ENCODE results near the gene NOP10. TPM values are rescaled to one million over a fixed set of nuclear protein-coding genes. Genes with fewer than 3 reads are reported as not detected.

The NOP10 gene
- polyA plus RNA-seq, 3 donors = 107 to 275 (median 237) TPM

GRCh38 chr15:34336991-34337556 lies 5.9 kb downstream of the NOP10 start:
- whole genome bisulfite sequencing, 3 donors = 1 to 2% (median 2%) methylated on average over 25 to 26 of the region's 26 CpGs
- peak overlapping the region; percentile 47 for H3K27ac ChIP-seq (ENCODE audit: low read depth, low read length)

- H3K27ac ChIP-seq (ENCODE audit: low read depth, low read length) = no peak overlapping the region
- 77 to 79% (median 77%) methylated on average over 16 of the region's 16 CpGs for WGBS, 3 donors
Measured at GRCh38 chr15:34336231-34336990, 6.5 kb downstream of the NOP10 start.

- WGBS, 3 donors = 48 to 86% (median 49%) methylated on average over 3 of the region's 3 CpGs
- H3K27ac ChIP-seq (ENCODE audit: low read depth, low read length) = no peak overlapping the region
Measured at GRCh38 chr15:34335176-34336032, 7.5 kb downstream of the NOP10 start.

- 31 to 55% (median 44%) methylated on average over 4 of the region's 4 CpGs for WGBS, 3 donors
- H3K27ac ChIP-seq (ENCODE audit: low read depth, low read length) = no peak overlapping the region
Measured at GRCh38 chr15:34334672-34335071, 8.3 kb downstream of the NOP10 start.

- H3K27ac ChIP-seq (ENCODE audit: low read depth, low read length) = no peak overlapping the region
- WGBS, 3 donors = 93 to 98% (median 98%) methylated on average over 6 of the region's 6 CpGs
Measured at GRCh38 chr15:34332553-34333120, 10.3 kb downstream of the NOP10 start.

- no peak overlapping the region for H3K27ac ChIP-seq (ENCODE audit: low read depth, low read length)
- WGBS, 3 donors = 63 to 79% (median 67%) methylated on average over 2 of the region's 2 CpGs
Measured at GRCh38 chr15:34331809-34332208, 11.1 kb downstream of the NOP10 start.

- WGBS, 3 donors = 93 to 99% (median 96%) methylated on average over 5 of the region's 5 CpGs
- no peak overlapping the region for H3K27ac ChIP-seq (ENCODE audit: low read depth, low read length)
Measured at GRCh38 chr15:34330279-34330678, 12.7 kb downstream of the NOP10 start.

GRCh38 chr15:34329006-34329405 lies 13.9 kb downstream of the NOP10 start:
- 66 to 76% (median 67%) methylated on average over 2 of the region's 2 CpGs for WGBS, 3 donors
- H3K27ac ChIP-seq (ENCODE audit: low read depth, low read length) = no peak overlapping the region

GRCh38 chr15:34327906-34328305 lies 15.0 kb downstream of the NOP10 start:
- WGBS, 3 donors = 69 to 75% (median 71%) methylated on average over 4 of the region's 4 CpGs
- H3K27ac ChIP-seq (ENCODE audit: low read depth, low read length) = no peak overlapping the region

GRCh38 chr15:34325368-34325767 lies 17.6 kb downstream of the NOP10 start:
- no peak overlapping the region for H3K27ac ChIP-seq (ENCODE audit: low read depth, low read length)

- H3K27ac ChIP-seq (ENCODE audit: low read depth, low read length) = no peak overlapping the region
- 94 to 96% (median 95%) methylated on average over 1 of the region's 1 CpG for WGBS, 3 donors
Measured at GRCh38 chr15:34324933-34325332, 18.0 kb downstream of the NOP10 start.

- WGBS, 3 donors = 94 to 97% (median 96%) methylated on average over 10 of the region's 10 CpGs
- no peak overlapping the region for H3K27ac ChIP-seq (ENCODE audit: low read depth, low read length)
Measured at GRCh38 chr15:34323217-34323616, 19.7 kb downstream of the NOP10 start.

GRCh38 chr15:34318277-34319079 lies 24.5 kb downstream of the NOP10 start:
- WGBS, 3 donors = 2% methylated on average over 10 of the region's 10 CpGs

GRCh38 chr15:34314491-34315490 lies 28.1 kb downstream of the NOP10 start:
- H3K27ac ChIP-seq (ENCODE audit: low read depth, low read length) = no peak overlapping the region
- 73 to 86% (median 79%) methylated on average over 3 of the region's 3 CpGs for WGBS, 3 donors

More at GRCh38 chr15:34318277-34319079, 24.5 kb downstream of the NOP10 start:
- no peak overlapping the region for H3K27ac ChIP-seq (ENCODE audit: low read depth, low read length)

- no peak overlapping the region for H3K27ac ChIP-seq (ENCODE audit: low read depth, low read length)
- WGBS, 3 donors = 74 to 95% (median 92%) methylated on average over 1 of the region's 1 CpG
Measured at GRCh38 chr15:34311563-34311962, 31.4 kb downstream of the NOP10 start.

GRCh38 chr15:34304613-34305012 lies 38.3 kb downstream of the NOP10 start:
- no peak overlapping the region for H3K27ac ChIP-seq (ENCODE audit: low read depth, low read length)

GRCh38 chr15:34301058-34301457 lies 41.9 kb downstream of the NOP10 start:
- WGBS, 3 donors = 74 to 92% (median 91%) methylated on average over 3 of the region's 3 CpGs
- H3K27ac ChIP-seq (ENCODE audit: low read depth, low read length) = no peak overlapping the region

All from adipose tissue (tissue), 3 donors.